A673 (cell line): ENCODE results near the gene MDP1.

Experiments
- CTCF ChIP-seq: fragments of 300-800, 200-600 bp; sonication (generic); conservative IDR thresholded peaks from 2 replicates; pipeline ENCODE4 v1.5.1; 2017; ENCODE audit warnings: low read depth, mild to moderate bottlenecking, antibody characterized with exemption, low read length, moderate library complexity, mixed read lengths
- EZH2 ChIP-seq: fragments of 200-600 bp; sonication (generic); IDR thresholded peaks from 2 replicates; pipeline ENCODE4 v1.6.1; 2017; ENCODE audit warnings: borderline replicate concordance, low read depth, mild to moderate bottlenecking, mixed read lengths, antibody characterized with exemption, low read length; ENCODE audit not compliant: poor library complexity, severe bottlenecking

- no peak for TF ChIP-seq CTCF
- TF ChIP-seq EZH2: no peak
Observed at GRCh38 chr14:24185741-24186140, 30.1 kb downstream of the MDP1 start.
